Hepatocyte (in vitro differentiated cells): ENCODE measurements around the gene RTRAF. TPM values are rescaled to one million over a fixed set of nuclear protein-coding genes. Genes with fewer than 3 reads are reported as not detected.

Source experiments
- DNase-seq: peaks from one replicate; pipeline ENCODE4 v3.0.0-alpha.2; 2016; ENCODE audit warnings: low spot score
- H2AFZ ChIP-seq: fragments of 200-600 bp; sonication (generic); 2 replicates; pipeline ENCODE4 v1.6.0; 2016; ENCODE audit warnings: antibody characterized with exemption, mild to moderate bottlenecking
- H3K27ac ChIP-seq: fragments of 200-600 bp; sonication (generic); 2 replicates; pipeline ENCODE4 v1.5.1; 2016; ENCODE audit warnings: mild to moderate bottlenecking
- H3K27me3 ChIP-seq: fragments of 200-600 bp; sonication (generic); 2 replicates; pipeline ENCODE4 v1.6.1; 2016
- H3K36me3 ChIP-seq: fragments of 200-600 bp; sonication (generic); replicated peaks from 2 replicates; pipeline ENCODE4 v1.5.1; 2016; ENCODE audit warnings: low read depth; ENCODE audit not compliant: insufficient read depth
- H3K4me1 ChIP-seq: fragments of 200-600 bp; sonication (generic); 2 replicates; pipeline ENCODE4 v1.5.1; 2016; ENCODE audit warnings: mild to moderate bottlenecking, moderate library complexity; ENCODE audit not compliant: insufficient read depth
- H3K4me2 ChIP-seq: fragments of 200-600 bp; sonication (generic); 2 replicates; pipeline ENCODE4 v1.6.0; 2016
- H3K4me3 ChIP-seq: fragments of 200-600 bp; sonication (generic); 2 replicates; pipeline ENCODE4 v1.5.1; 2016; ENCODE audit warnings: mild to moderate bottlenecking
- H3K79me2 ChIP-seq: fragments of 200-600 bp; sonication (generic); 2 replicates; pipeline ENCODE4 v1.6.0; 2017; ENCODE audit warnings: mild to moderate bottlenecking
- H3K9me2 ChIP-seq: fragments of 200-600 bp; sonication (generic); replicated peaks from 2 replicates; pipeline ENCODE4 v1.6.0; 2017; ENCODE audit warnings: mild to moderate bottlenecking; ENCODE audit not compliant: insufficient read depth
- H3K9me3 ChIP-seq: fragments of 200-600 bp; sonication (generic); 2 replicates; pipeline ENCODE4 v1.5.1; 2016; ENCODE audit warnings: low read depth, mild to moderate bottlenecking
- H4K20me1 ChIP-seq: fragments of 200-600 bp; sonication (generic); 2 replicates; pipeline ENCODE4 v1.6.0; 2016; ENCODE audit warnings: mild to moderate bottlenecking; ENCODE audit not compliant: insufficient read depth, poor library complexity, severe bottlenecking
- CTCF ChIP-seq: fragments of 200-600 bp; sonication (generic); IDR thresholded peaks from 2 replicates; pipeline ENCODE4 v1.5.1; 2016; ENCODE audit warnings: antibody characterized with exemption, mild to moderate bottlenecking; ENCODE audit not compliant: poor library complexity
- EZH2 ChIP-seq: fragments of 200-600 bp; sonication (generic); IDR thresholded peaks from 2 replicates; pipeline ENCODE4 v1.6.1; 2016; ENCODE audit warnings: antibody characterized with exemption, mild to moderate bottlenecking, borderline replicate concordance
- EZH2phosphoT487 ChIP-seq: fragments of 200-600 bp; sonication (generic); IDR thresholded peaks from one replicate; pipeline ENCODE4 v1.6.1; 2018; ENCODE audit warnings: antibody characterized with exemption, mild to moderate bottlenecking, low read depth, moderate library complexity; ENCODE audit not compliant: unreplicated experiment, severe bottlenecking
- WGBS: methylation state at CpG from one replicate; pipeline ENCODE4 v1.1.6; 2016; ENCODE audit warnings: low lambda C conversion rate; ENCODE audit errors: missing lambda C conversion rate; 5-methylcytosine and 5-hydroxymethylcytosine counted together
- polyA plus RNA-seq: library from polyadenylated mRNA; unstranded; fragments of >200 nt; fragmentation: Nextera tagmentation; extraction: Ambion mirVana; gene quantifications from 2 replicates; pipeline ENCODE4 v1.2.1, GENCODE V29; 2016
- total RNA-seq: library from RNA; depleted of rRNA; stranded (reverse); fragments of >200 nt; gene quantifications from 2 replicates; pipeline ENCODE4 v1.2.3, GENCODE V29; 2014

RTRAF gene
- total and polyA plus RNA-seq, 2 experiments from 2014 or later = 94.7 to 194 TPM

DNA sequence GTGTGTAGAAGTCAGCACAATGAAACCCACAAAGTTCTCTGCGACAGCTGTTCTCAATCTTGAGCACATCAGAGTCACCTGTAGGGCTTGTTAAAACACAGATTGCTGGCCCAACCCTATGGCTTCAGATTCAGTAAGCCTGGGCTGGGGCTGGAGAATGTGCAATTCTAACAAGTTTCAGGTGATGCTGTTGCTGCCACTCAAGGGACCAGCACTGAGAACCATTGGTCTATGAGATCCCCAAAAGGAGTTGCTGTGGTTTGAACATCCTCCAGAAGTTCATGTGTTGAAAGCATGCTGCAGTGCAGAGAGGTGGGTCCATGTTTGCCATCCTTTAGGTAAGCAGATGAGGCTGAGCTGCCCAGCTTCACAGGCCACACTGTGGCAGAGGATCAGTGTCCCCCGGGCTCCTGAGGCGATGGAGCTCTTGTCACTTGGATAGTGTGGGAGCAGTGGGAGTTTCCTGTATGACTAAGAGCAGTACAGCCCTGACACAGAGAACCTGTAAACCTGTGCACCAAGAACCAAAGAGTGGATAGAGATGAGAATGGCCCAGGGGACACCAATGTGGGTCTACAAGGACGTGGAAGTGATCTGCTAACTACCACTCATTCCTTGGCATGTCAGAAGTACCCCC is 8.0 kb upstream of the RTRAF start:
- no peak overlapping the region for H2AFZ ChIP-seq
- no peaks in the 10 kb centered on the region for H3K36me3 ChIP-seq
- no peak overlapping the region for H3K4me3 ChIP-seq
- DNase-seq = no peak
- no peaks in the 10 kb centered on the region for H3K79me2 ChIP-seq
- H4K20me1 ChIP-seq = no peaks in the 10 kb centered on the region
- no peak overlapping the region for H3K4me2 ChIP-seq
- no peak overlapping the region for H3K27ac ChIP-seq
- no peaks in the 10 kb centered on the region for H3K9me2 ChIP-seq
- no peak for TF ChIP-seq EZH2phosphoT487
- TF ChIP-seq CTCF = no peak
- no peak for TF ChIP-seq EZH2
- no peaks in the 10 kb centered on the region for H3K27me3 ChIP-seq
- H3K9me3 ChIP-seq = no peaks in the 10 kb centered on the region
- 92% methylated on average over 4 of the region's 4 CpGs for WGBS
- peaks cover 4% of the 10 kb centered on the region for H3K4me1 ChIP-seq

DNA sequence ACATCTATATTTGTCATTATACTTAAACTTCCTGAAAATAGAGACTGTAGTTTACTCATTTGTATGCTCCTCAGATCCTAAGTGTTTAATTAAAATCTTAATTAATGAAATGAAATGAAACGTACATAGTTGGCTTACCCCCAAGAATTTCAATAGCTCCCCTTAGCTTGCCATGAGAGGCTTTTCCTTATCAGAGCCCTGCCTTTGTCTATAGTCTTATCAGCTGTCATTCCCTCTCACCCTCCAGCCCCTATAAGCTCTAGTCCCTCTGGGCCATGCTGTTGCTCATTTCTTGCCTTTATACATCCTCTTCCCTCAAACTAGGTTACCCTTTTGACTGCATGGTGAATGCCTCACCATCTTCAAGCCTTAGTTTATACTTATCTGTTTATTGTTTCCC is 1.1 kb upstream of the RTRAF start:
- H3K9me2 ChIP-seq = no peaks in the 10 kb centered on the region
- H3K36me3 ChIP-seq = no peaks in the 10 kb centered on the region
- no peak overlapping the region for H3K4me3 ChIP-seq
- TF ChIP-seq CTCF = no peak
- TF ChIP-seq EZH2phosphoT487 = no peak
- TF ChIP-seq EZH2 = no peak
- peaks cover 15% of the 10 kb centered on the region for H3K4me1 ChIP-seq
- peaks cover 4% of the 10 kb centered on the region for H4K20me1 ChIP-seq
- no peaks in the 10 kb centered on the region for H3K27me3 ChIP-seq
- no peak for DNase-seq
- WGBS = 38% methylated on average over 1 of the region's 1 CpG
- H3K4me2 ChIP-seq = peak overlapping the region; percentile 78
- no peaks in the 10 kb centered on the region for H3K9me3 ChIP-seq
- H3K79me2 ChIP-seq = peaks cover 33% of the 10 kb centered on the region
- peak overlapping the region; percentile 91 for H2AFZ ChIP-seq
- H3K27ac ChIP-seq = peak overlapping the region; percentile 76

GRCh38 chr14:51990488-51990887 is 1.1 kb downstream of the RTRAF start:
- WGBS = 88% methylated on average over 3 of the region's 3 CpGs
- H3K4me3 ChIP-seq = peak overlapping the region; percentile 83

More at GRCh38 chr14:51990488-51990887, 1.1 kb downstream of the RTRAF start:
- H3K36me3 ChIP-seq = no peaks in the 10 kb centered on the region
- no peak for DNase-seq
- no peaks in the 10 kb centered on the region for H3K9me2 ChIP-seq
- H4K20me1 ChIP-seq = peaks cover 4% of the 10 kb centered on the region
- peak overlapping the region; percentile 91 for H3K27ac ChIP-seq
- no peak overlapping the region for H2AFZ ChIP-seq
- H3K4me1 ChIP-seq = peaks cover 15% of the 10 kb centered on the region
- H3K27me3 ChIP-seq = no peaks in the 10 kb centered on the region
- peak overlapping the region; percentile 85 for H3K4me2 ChIP-seq
- H3K79me2 ChIP-seq = peaks cover 38% of the 10 kb centered on the region
- TF ChIP-seq EZH2phosphoT487 (no peak), CTCF (no peak), EZH2 (no peak)
- no peaks in the 10 kb centered on the region for H3K9me3 ChIP-seq
